H9 (cell line): ENCODE results near the gene HYI. TPM values are rescaled to one million over a fixed set of nuclear protein-coding genes. Genes with fewer than 3 reads are reported as not detected.

Source experiments
- DNase-seq: peaks from one replicate; pipeline ENCODE4 v3.0.0-alpha.2; 2017
- H2AFZ ChIP-seq: one replicate; pipeline ENCODE4 v1.6.1; 2013; ENCODE audit warnings: mild to moderate bottlenecking, low read length, control low read depth, moderate library complexity
- H2AK5ac ChIP-seq: 2 replicates; pipeline ENCODE4 v1.6.1; 2013; ENCODE audit warnings: low read length, control low read depth, mixed read lengths; ENCODE audit not compliant: insufficient read length
- H2BK120ac ChIP-seq: one replicate; pipeline ENCODE4 v1.6.1; 2013; ENCODE audit warnings: low read depth, mild to moderate bottlenecking, low read length, control low read depth, inconsistent platforms; ENCODE audit not compliant: poor library complexity, severe bottlenecking
- H2BK12ac ChIP-seq: 2 replicates; pipeline ENCODE4 v1.6.1; 2013; ENCODE audit warnings: low read length, control low read depth, mixed read lengths, low read depth; ENCODE audit not compliant: insufficient read length
- H2BK15ac ChIP-seq: 2 replicates; pipeline ENCODE4 v1.6.1; 2013; ENCODE audit warnings: low read depth, low read length, control low read depth
- H2BK20ac ChIP-seq: one replicate; pipeline ENCODE4 v1.6.1; 2013; ENCODE audit warnings: low read depth, mild to moderate bottlenecking, low read length, control low read depth, inconsistent platforms; ENCODE audit not compliant: poor library complexity, severe bottlenecking
- H2BK5ac ChIP-seq: 2 replicates; pipeline ENCODE4 v1.6.1; 2013; ENCODE audit warnings: low read length, control low read depth, mixed read lengths; ENCODE audit not compliant: insufficient read length
- H3K14ac ChIP-seq: 2 replicates; pipeline ENCODE4 v1.6.1; 2013; ENCODE audit warnings: low read length, control low read depth; ENCODE audit not compliant: insufficient read depth
- H3K18ac ChIP-seq: 2 replicates; pipeline ENCODE4 v1.6.1; 2013; ENCODE audit warnings: low read depth, mild to moderate bottlenecking, mixed read lengths, low read length, control low read depth; ENCODE audit not compliant: insufficient read length
- H3K23ac ChIP-seq: 2 replicates; pipeline ENCODE4 v1.6.1; 2013; ENCODE audit warnings: low read length, control low read depth, mixed read lengths, low read depth; ENCODE audit not compliant: insufficient read length
- H3K23me2 ChIP-seq: 2 replicates; pipeline ENCODE4 v1.6.1; 2013; ENCODE audit warnings: low read depth, mild to moderate bottlenecking, mixed read lengths, low read length, control low read depth; ENCODE audit not compliant: insufficient read length, poor library complexity, severe bottlenecking
- H3K27ac ChIP-seq: 2 replicates; pipeline ENCODE4 v1.5.1; 2013; ENCODE audit warnings: low read length, control low read depth, mixed read lengths, low read depth; ENCODE audit not compliant: insufficient read length
- H3K27me3 ChIP-seq: 2 replicates; pipeline ENCODE4 v1.6.1; 2013; ENCODE audit warnings: low read length, control low read depth, inconsistent platforms; ENCODE audit not compliant: insufficient read depth
- H3K4ac ChIP-seq: 2 replicates; pipeline ENCODE4 v1.6.1; 2013; ENCODE audit warnings: low read depth, mild to moderate bottlenecking, control low read depth, inconsistent platforms, low read length, moderate library complexity
- H3K4me1 ChIP-seq: 2 replicates; pipeline ENCODE4 v1.6.1; 2013; ENCODE audit warnings: low read length, control low read depth, inconsistent platforms; ENCODE audit not compliant: insufficient read depth
- H3K4me2 ChIP-seq: 2 replicates; pipeline ENCODE4 v1.6.1; 2013; ENCODE audit warnings: low read length, control low read depth, mixed read lengths; ENCODE audit not compliant: insufficient read length, insufficient read depth
- H3K56ac ChIP-seq: 2 replicates; pipeline ENCODE4 v1.6.1; 2013; ENCODE audit warnings: low read depth, mild to moderate bottlenecking, mixed read lengths, low read length, control low read depth; ENCODE audit not compliant: insufficient read length
- H3K79me1 ChIP-seq: 2 replicates; pipeline ENCODE4 v1.6.1; 2013; ENCODE audit warnings: low read depth, mild to moderate bottlenecking, moderate library complexity, low read length, control low read depth, inconsistent platforms; ENCODE audit not compliant: insufficient read depth, poor library complexity, severe bottlenecking
- H3K79me2 ChIP-seq: 2 replicates; pipeline ENCODE4 v1.6.1; 2013; ENCODE audit warnings: low read length, control low read depth, inconsistent platforms; ENCODE audit not compliant: insufficient read depth
- H3K9ac ChIP-seq: 2 replicates; pipeline ENCODE4 v1.6.1; 2013; ENCODE audit warnings: low read length, control low read depth, mixed read lengths; ENCODE audit not compliant: insufficient read length; ENCODE audit errors: extremely low read depth
- H3K9me3 ChIP-seq: one replicate; pipeline ENCODE4 v1.6.1; 2013; ENCODE audit warnings: low read depth, low read length, inconsistent platforms; ENCODE audit not compliant: control insufficient read depth
- H3T11ph ChIP-seq: one replicate; pipeline ENCODE4 v1.6.1; 2013; ENCODE audit warnings: mild to moderate bottlenecking, low read length, control low read depth, inconsistent platforms
- H4K20me1 ChIP-seq: one replicate; pipeline ENCODE4 v1.6.1; 2013; ENCODE audit not compliant: control insufficient read depth, insufficient read length, insufficient read depth
- H4K5ac ChIP-seq: 2 replicates; pipeline ENCODE4 v1.6.1; 2013; ENCODE audit warnings: low read depth, mild to moderate bottlenecking, mixed read lengths, low read length, control low read depth; ENCODE audit not compliant: insufficient read length
- H4K8ac ChIP-seq: replicated peaks from 2 replicates; pipeline ENCODE4 v1.6.1; 2013; ENCODE audit warnings: low read length, control low read depth, mixed read lengths, low read depth; ENCODE audit not compliant: insufficient read length
- H4K91ac ChIP-seq: 2 replicates; pipeline ENCODE4 v1.6.1; 2013; ENCODE audit warnings: low read depth, mild to moderate bottlenecking, moderate library complexity, mixed read lengths, low read length, control low read depth; ENCODE audit not compliant: insufficient read length
- H3K27ac Mint-ChIP-seq, 3 experiments: 2 replicates in 2 of 3; 3 replicates in 1 of 3; pipeline ENCODE4 v1.8.0; 2020 to 2021; ENCODE audit warnings: mixed read lengths in 3 of 3, mild to moderate bottlenecking in 1 of 3, moderate library complexity in 1 of 3
- H3K27me3 Mint-ChIP-seq: 2 replicates; pipeline ENCODE4 v1.8.0; 2021; ENCODE audit warnings: low read depth, mild to moderate bottlenecking, moderate library complexity, mixed read lengths
- H3K36me3 Mint-ChIP-seq, 3 experiments: 2 replicates in 2 of 3; 3 replicates in 1 of 3; pipeline ENCODE4 v1.8.0; 2020 to 2021; ENCODE audit warnings: low read depth in 3 of 3, mixed read lengths in 3 of 3; ENCODE audit not compliant: insufficient read depth in 1 of 3
- H3K4me1 Mint-ChIP-seq, 2 experiments: 2 replicates each; pipeline ENCODE4 v1.8.0; 2020; ENCODE audit warnings: mixed read lengths in 2 of 2
- H3K4me3 Mint-ChIP-seq, 2 experiments: 2 replicates in 1 of 2; 3 replicates in 1 of 2; pipeline ENCODE4 v1.8.0; 2020 to 2021; ENCODE audit warnings: mild to moderate bottlenecking in 2 of 2, mixed read lengths in 2 of 2, moderate library complexity in 1 of 2
- H3K9me3 Mint-ChIP-seq, 2 experiments: 2 replicates in 1 of 2; 3 replicates in 1 of 2; pipeline ENCODE4 v1.8.0; 2020; ENCODE audit warnings: mild to moderate bottlenecking in 2 of 2, mixed read lengths in 2 of 2, moderate library complexity in 1 of 2
- WGBS: extraction: QIAGEN DNeasy Blood & Tissue Kit; methylation state at CpG from one replicate; pipeline ENCODE4 v1.1.7; 2013; ENCODE audit warnings: missing lambda C conversion rate, low lambda C conversion rate, mixed read lengths; ENCODE audit not compliant: insufficient read length; ENCODE audit errors: extremely low coverage; 5-methylcytosine and 5-hydroxymethylcytosine counted together
- total RNA-seq: library from RNA; stranded (reverse); gene quantifications from 2 replicates; pipeline ENCODE4 v1.2.1, GENCODE V29; 2021
- TF ChIP-seq, protein P1 (sequence below): fragments of 200-600 bp; sonication (generic); conservative IDR thresholded peaks from 3 replicates; pipeline ENCODE4 v1.8.0; 2021; ENCODE audit warnings: antibody characterized with exemption, mild to moderate bottlenecking

HYI gene
- total RNA-seq, 1 experiment from 2014 or later, result 16.1 TPM

DNA sequence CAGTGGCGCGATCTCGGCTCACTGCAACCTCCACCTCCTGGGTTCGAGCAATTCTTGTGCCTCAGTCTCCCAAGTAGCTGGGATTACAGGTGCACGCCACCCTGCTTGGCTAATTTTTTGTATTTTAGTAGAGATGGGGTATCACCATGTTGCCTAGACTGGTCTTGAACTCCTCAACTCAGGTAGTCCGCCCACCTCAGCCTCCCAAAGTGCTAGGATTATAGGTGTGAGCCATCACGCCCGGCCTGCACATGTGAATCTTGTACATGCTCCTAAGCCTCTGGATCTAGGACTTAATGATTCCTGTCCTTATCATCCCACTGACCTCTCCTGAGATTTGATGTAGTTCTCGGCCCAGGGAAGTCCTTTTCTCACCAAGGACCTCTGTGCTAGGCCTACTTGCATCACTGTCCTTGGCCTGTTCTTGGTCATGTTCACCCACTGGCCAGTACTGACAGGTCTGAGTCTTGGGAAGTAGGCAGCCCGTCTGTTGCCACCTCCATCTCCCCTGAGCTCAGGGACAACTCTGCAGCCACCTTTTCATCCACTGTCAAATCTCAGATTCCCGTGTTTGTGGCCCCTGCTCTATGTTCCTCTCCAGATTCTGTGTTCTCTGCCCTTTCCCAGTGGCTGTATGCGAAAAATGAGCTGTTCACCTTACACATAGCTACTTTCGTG, 9.4 kb downstream of the HYI start:
- Histone ChIP-seq H2BK120ac (no peak overlapping the region), H2BK5ac (no peak overlapping the region), H2BK15ac (no peak overlapping the region), H3K4me2 (no peak overlapping the region), H2BK12ac (no peak overlapping the region), H3K79me1 (no peaks in the 10 kb centered on the region), H4K91ac (no peak overlapping the region), H2BK20ac (no peak overlapping the region), H4K5ac (no peak overlapping the region), H3K9ac (no peak overlapping the region), H3K27ac (no peak overlapping the region), H3K23ac (no peak overlapping the region), H2AK5ac (no peak overlapping the region), H3K23me2 (no peaks in the 10 kb centered on the region), H3K18ac (no peak overlapping the region), H3K9me3 (no peaks in the 10 kb centered on the region), H3K79me2 (no peaks in the 10 kb centered on the region), H3K4ac (no peak overlapping the region), H3K27me3 (no peaks in the 10 kb centered on the region), H3T11ph (no peak overlapping the region), H4K20me1 (no peaks in the 10 kb centered on the region), H3K4me1 (no peaks in the 10 kb centered on the region), H4K8ac (no peak overlapping the region), H3K14ac (no peak overlapping the region), H3K56ac (no peak overlapping the region), H2AFZ (no peak overlapping the region)
- Mint-ChIP-seq H3K4me3 (no peak overlapping the region; a peak in 1 of 5 replicates), H3K36me3 (peaks cover 17 to 68% (median 44%) of the 10 kb centered on the region in 3 experiments; a peak in 6 of 7 replicates), H3K4me1 (peaks cover 0 to 4% of the 10 kb centered on the region in 2 experiments; a peak in 2 of 4 replicates), H3K27ac (no peak overlapping the region), H3K27me3 (no peaks in the 10 kb centered on the region), H3K9me3 (no peaks in the 10 kb centered on the region)
- DNase-seq, result peak; percentile 16
- TF ChIP-seq, protein P1, sequence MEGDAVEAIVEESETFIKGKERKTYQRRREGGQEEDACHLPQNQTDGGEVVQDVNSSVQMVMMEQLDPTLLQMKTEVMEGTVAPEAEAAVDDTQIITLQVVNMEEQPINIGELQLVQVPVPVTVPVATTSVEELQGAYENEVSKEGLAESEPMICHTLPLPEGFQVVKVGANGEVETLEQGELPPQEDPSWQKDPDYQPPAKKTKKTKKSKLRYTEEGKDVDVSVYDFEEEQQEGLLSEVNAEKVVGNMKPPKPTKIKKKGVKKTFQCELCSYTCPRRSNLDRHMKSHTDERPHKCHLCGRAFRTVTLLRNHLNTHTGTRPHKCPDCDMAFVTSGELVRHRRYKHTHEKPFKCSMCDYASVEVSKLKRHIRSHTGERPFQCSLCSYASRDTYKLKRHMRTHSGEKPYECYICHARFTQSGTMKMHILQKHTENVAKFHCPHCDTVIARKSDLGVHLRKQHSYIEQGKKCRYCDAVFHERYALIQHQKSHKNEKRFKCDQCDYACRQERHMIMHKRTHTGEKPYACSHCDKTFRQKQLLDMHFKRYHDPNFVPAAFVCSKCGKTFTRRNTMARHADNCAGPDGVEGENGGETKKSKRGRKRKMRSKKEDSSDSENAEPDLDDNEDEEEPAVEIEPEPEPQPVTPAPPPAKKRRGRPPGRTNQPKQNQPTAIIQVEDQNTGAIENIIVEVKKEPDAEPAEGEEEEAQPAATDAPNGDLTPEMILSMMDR, result no peak
- WGBS, result no CpG with 5 or more reads among the region's 13 CpGs
